HG03432 (cell line): ENCODE data around the gene FBN1.

Experiments
- ATAC-seq: cut with Tn5 transposase; IDR thresholded peaks from one replicate; pipeline ENCODE4 v1.9.1; 2021; ENCODE audit warnings: mild to moderate bottlenecking, moderate library complexity; ENCODE audit not compliant: unreplicated experiment

Gene FBN1

DNA sequence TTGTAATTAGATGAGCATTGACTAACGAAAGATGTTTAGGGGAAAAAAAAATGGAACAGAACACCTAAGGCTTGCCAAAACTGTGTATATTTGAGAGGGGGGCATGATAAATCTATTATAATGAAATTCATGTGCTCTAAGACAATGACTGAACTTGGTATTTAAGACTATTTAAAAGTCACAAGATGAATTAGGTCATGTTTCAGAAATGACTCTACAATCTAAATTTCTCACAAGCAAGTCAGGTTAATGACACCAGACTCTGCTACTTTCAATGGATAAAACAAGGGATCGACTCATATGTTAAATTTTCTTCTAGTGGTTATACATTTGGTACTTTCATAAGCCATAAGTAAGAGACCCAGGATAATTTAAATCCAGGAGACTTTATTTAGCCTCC lies 235.9 kb downstream of the FBN1 start:
- ATAC-seq = no peak

DNA sequence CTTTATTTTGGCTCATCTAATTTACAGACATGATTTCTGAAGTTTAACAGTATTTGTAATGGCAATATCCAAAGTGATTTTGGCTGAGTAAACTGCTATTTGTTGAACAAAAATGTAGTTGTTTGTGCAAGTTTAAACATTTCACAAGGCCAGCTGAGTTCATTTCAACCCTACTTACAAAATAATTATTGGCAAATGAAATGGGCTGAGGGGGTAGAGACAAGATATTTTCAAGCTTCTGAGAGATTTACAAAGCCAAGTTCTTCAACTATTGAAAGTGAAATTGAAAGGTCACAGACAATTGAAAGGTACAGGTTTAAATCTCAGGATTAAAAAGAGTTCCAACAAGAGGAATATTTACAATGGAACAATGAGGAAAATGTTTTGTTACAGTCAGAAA lies 237.2 kb downstream of the FBN1 start:
- ATAC-seq = no peak

DNA sequence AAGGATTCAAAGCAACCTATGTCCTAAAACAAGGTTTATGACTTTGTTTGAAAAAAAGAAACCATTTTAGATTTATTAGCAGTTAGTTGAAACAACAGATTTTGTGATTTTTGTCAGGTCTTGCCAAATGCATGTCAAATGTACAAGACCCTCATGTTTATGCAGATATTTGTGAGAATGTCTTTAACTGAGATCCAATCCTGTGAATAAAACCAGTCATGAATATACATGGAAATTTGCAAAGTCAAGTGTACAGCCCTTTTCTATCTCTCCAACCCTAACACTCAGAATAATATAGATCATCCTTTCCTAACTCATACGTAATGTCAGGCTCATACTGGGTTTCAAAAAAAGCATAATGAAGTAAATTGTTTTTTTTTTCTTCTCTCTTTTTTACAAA lies 237.9 kb downstream of the FBN1 start:
- ATAC-seq = no peak

DNA sequence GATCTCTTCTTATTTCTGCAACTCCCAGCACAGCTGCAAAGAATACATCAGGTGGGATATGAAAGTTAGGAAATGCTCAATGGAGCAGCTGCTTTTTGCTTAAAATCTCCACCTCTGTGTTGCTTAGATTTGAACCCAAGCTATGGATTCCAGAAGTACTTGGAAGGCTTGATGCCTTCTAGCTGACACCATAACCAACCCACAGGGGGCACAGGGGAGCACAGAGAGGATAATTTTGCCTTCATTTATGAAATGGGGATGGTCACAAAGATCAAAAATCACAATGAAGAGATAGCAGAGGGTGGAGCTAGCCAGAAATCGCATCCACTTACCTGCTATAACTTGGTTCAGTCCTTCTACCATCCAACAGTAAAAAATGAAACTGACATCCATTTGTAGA lies 238.6 kb downstream of the FBN1 start:
- ATAC-seq = no peak

DNA sequence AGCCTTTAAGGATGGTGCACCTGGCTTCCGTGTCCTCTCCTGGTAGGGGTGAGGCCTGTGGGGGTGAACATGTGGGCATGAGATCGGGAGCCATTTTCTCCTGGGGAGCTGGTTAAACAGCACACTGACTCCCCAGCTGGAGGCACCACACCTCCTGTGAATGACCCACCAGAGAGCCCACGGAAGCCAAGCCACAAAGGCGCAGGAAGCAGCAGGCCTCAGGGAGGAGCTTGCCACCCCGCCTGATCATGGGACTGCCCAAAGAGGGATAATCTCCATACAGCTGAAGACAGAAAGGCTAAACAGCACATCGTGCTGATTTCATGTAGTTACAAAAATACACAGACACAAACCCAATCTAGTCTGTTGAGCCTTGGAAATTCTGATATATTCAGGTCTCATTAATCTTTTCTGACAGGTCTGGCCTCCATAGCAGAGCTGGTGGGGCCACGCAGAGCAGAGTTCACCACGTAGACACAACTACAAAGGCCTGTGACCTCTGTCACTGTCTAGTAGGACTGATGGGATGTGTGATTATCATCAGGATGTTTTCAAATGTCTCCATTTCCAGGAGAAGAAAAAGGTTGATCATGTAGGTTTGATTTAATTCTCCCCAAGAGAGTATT lies 239.1 kb downstream of the FBN1 start:
- no peak for ATAC-seq

DNA sequence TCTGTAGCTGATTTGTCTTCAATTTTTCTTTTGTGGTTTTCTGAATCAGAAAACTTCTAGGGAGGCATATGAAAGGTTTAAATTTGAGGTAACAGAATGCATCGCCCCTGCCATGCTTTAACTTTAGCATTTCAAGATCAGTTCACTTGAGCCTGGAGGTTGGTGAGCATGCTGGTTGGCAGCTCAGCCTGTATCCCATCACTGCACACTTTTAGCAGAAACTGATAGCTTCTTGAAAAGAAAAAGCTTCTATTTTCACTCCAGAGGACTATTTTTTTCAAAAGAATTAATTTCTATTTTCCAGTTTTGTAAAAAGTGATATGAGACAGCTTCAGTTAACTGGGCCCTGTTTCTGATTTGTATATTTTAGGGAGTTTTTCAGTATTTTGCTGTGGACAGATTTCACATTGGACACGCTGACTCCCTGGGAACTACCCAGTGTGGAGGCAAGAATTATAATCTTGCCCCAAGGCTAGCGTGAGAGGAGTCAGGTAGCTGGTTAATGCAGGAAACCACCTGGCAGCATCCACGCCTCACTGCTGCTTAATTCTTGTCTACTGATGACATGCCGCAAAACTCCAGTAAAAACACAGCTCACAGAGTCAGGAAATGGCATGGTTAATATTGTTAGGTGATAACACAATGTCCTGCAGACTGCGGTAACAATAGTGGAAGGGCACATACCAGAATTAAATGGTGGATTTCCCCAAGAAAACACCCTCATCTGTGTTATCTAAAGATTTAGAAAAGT lies 242.9 kb downstream of the FBN1 start:
- ATAC-seq = peak; percentile 56

DNA sequence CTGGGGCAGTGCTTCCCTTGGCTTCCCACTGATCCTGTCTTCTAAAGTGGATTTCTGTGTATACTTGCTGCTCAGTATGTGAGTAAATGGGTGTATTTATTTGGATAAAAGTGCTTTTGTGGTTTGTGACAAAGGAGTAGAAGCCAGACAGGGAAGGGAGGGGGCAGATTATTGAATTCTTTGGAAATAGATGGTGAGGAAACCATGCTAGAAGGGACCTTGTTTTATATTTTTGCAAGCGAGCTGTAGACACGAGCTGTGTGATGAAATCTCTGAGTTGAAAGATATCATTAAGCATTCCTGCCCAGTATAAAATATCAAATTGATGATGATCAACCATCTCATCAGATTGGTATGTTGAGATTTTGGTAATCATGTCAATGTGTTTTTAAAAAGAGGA lies 245.4 kb downstream of the FBN1 start:
- ATAC-seq = no peak

DNA sequence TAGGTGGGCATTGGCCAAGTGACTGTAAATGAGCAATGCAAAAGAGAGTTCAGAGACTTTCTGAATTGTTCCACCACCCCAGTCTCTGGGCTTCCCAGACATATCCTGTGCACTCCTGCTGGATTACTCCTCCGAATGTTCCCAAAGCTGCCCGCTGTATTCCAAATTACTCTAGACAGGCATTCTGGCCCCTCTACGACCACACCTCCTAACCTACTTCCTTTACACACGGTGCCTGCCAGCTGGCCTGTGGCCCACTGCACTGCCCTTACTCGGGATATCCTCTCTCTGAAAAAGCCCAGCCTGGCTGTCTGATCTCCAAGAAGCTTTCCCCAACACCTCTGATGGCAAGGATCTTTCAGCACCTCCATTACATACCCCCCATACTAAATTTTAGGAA lies 247.7 kb downstream of the FBN1 start:
- no peak for ATAC-seq

DNA sequence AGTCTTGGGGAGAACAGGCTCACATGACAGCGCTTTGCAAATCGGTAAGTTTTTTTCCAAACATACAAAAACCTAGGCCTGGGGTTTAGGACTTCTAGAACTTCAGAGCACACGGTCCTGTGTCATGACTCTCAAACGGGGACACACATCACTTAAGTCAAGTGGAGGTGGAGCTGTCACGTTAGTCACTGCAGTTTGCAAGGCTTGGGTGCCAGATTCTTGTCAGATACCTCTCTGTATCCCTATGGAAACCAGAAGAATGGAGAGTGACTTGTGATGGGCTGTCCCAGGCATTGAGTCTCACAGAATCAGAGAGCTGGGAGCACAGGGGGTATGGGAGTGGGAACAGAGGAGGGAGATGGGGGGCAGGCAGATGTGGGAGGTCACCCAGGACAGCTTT lies 249.5 kb downstream of the FBN1 start:
- ATAC-seq = no peak

DNA sequence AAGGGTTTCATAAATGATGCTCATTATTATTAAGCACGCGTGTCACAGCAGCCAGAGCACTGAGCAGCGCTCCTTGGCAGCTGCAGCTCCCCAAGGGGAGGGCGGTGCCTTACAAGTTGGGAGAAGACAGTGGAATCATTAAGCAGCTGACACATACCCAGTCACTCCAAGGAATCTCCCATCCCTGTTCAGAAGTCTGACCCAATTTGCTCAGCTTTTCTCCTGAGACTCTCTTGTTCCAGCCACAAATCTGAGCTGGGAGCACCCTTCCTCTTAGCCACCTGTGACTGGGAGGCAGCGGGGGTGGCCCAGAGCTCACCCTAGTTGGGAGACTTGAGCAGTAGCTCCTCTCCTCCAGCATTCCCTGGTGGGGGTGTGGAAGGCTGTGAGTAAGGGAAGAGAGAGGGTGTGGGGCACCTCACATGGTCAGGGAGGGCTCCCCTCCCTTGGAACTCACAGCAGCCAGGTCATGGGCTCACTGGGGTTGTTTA lies 249.9 kb downstream of the FBN1 start:
- no peak for ATAC-seq

DNA sequence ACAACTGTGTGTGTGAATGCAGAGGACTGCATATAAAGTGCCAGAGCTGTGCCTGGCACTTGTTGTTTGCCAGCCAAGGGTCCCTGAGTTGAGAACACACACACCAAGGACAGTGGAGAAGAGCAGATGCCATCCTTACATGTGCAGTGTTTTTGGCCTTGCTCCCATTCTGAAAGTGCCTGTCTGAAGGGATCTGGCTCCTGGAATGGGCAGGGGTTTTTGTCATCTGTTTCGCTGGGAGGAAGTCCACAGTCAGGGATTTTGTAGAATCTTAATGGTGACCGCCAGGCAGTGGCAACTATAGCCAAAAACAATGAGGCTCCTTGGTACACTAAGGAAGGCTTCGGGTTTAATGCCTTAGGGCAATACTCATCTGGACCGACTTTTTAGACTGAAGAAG lies 250.5 kb downstream of the FBN1 start:
- no peak for ATAC-seq

DNA sequence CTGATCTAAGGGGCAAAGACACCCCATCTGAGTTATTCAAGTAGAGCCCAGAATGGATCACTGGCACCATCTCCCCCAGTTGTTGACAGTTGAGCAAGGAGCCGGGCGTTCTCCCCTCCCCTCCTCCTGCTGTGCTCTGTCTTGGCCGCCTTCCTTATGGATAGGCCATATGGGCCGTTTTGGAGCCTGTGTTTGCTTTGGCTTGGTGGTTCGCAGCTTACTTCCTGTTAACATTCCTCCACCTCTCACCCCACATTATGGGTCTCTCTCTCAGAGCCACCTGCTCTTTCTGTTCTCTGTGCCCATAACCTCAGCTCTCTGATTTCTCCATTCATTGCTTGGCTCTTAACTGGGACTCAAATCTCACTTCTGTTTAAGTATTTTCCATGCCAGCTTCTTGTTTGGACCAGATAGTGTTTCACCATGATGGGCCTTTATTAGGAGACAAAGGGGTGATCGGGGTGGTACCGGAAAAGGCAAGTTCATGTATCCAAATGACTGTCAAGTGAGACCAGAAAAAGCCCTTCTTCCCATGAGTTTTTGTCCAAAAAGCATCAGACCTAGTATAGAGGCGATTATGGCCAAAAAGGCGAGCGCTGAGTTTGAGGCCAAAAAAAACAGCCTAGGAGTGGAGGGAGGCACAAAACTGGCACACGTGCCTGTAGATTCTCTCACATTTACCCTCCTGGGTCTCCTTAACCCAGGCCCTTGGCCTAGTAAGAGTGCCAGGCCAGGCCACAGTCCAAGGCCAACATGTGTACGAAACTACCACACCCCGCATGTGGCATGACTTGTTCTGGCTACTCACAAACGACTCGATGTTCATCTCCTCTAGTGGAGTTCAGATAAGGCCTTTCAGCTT lies 251.6 kb downstream of the FBN1 start:
- no peak for ATAC-seq

DNA sequence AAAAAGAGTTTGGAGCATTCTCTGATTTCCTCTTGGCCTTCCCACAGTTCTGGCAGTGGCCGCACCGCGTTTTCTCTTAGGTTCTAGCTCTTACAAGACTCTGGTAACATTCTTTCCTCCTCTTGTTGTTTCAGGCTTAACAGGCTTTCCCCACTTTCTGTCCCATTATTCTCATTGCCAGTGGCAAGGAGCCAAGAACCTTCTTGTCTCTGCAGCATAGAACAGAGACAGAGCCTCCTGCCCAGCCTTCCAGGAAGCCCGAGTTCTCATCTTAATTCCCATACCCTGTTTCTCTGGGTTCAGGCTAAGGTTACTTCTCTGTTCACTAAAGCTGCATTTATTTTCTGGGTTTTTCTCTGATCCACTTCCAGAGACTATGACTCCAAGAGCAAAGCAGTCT lies 253.2 kb downstream of the FBN1 start:
- no peak for ATAC-seq

DNA sequence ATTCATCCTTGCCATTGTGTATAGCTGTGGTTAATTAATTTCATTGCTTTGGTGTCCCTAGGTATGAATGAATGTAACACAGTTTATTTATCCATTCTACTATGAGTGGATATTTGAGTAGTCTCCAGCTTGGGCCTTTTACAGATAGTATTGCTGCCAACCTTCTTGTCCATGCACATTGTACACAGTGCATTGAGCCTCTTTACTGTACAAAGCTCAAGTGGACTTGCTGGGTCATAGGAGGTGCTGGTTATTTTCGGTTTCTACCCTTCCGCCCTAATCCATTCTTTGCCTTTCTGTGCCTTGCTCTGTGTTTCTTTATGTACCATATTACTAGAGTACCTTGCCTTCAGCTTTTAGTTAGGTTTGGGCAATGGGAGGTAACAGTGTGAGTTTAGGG lies 253.6 kb downstream of the FBN1 start:
- ATAC-seq = no peak

DNA sequence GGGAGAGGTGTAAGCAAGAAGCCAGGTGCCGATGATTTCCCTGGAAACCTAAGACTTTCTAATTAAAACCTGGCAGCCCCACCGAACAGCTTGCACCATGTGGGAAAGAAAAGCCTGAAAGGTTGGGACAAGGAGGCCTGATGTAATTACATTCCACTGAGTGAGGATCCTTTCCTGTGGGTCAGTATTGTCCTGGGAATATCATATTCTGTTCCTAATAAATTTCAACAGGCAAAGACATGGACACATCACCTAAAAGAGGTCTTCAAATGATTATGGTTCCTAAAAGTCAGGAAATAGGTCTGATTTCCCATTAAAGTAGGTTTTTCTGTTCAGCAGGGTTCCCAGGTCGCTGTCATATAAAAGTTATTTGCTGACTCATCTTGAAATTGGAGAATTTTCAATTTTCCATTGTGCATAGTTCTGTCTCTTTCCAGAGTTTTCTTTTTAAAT lies 255.8 kb downstream of the FBN1 start:
- no peak for ATAC-seq

DNA sequence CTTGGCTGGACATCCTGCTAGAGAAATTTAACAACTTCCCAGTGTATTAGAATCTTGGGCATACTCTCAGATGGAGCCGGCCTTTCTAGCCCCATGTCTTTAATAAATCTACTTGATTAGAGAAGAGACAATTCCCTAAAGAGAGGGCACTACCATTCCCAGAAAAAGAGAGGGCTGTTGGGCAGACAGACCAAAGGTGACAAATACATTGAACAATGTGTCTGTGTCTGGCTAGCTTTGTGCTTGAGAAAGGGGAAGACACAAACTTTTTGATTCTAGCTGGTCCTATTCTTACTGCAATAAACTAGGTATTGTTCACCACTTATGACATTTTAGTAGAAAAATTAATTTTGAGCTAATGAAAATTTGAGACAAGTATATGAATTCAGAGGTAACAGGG lies 256.6 kb downstream of the FBN1 start:
- no peak for ATAC-seq

DNA sequence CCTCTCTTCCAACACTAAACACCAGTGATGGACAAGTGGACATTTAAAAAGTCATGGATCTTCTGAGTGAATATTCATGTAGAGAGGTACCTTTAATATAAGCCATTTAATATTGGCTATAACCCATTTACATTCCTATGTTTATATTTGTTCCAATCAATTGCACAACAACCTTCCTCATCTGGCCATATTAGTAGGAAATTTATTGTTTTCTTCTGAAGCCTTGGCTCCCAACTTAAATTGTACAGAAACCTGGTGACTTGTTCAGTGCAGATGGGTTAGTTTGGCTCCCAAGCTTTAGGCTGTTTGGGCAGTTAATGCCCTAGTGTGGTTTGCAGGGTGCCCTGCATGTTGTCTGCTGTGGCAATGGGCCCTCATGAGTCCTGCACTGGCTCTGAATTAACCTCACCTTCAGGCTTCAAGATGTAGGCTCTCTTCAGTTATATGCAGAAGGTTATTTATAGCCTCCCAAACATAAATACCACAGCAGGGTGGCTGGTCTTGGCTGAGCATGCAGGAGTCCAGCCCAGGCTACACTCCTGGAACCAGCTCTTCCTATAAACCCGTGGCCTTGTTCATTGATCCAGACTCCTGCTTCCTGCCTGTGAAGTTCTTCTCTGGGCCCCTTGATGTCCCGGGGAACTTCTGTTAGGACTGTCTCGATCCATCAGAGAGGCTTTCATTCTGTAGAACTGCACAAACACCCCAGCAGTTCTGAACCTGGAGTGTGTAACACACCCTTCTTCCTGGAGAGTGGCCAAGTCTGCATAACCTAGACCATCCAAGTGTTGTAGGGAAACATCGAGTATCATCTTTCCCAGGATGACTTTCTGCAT lies 257.3 kb downstream of the FBN1 start:
- no peak for ATAC-seq

DNA sequence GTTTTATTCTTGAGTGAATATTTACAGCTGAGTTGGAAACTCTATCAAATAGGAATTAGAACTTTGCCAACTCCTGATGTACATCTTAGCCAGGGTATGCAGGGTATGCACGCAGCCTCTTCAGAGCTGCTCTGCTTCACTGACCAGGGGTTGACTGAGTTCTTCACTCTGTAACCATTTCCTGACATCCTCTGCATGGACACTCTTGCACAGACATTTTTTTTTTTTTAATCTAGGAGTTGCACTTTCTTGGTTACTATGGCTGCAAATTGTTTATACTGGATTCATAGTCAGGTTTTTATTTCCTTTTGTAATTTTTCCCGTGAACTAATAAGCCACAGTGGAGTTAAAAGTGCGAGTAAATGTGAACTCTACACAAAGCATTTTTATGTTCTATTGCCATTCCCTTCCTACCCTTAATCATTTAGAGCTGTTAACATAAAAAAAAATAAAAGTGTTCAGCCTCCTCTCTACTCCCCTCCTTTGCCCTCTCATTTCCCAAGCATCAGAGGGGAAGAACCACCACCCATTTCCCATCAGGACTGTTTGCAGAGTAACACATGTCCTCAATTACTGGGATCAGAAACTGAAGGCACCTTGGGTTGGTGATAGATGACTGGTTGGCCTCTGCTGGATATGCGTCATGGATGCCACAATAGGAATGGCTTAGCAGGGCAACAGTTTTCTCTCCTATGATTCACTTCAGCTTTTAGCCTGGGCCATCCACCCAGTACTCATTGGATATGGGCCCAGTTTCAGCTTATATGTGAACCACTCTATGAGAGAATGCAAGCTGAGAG lies 260.3 kb downstream of the FBN1 start:
- ATAC-seq = no peak

DNA sequence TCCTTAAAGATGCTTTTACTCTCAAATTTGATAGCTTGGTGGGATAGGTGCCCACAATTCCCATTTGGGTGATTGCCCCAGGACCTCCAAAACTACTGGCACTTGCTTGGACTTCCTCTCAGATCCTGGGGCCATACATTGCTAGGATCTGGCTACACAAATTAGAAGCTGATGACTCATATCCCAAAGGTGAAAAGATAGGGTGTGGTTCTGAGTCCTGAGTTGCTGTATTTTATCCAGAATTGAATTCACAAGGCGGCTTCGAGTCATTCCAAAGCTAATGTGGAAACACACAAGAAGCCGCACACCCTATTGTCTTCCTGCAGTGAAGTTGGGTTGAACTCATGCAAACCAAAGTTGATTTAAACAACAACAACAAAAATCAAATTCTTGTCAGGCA lies 260.9 kb downstream of the FBN1 start:
- ATAC-seq = no peak

DNA sequence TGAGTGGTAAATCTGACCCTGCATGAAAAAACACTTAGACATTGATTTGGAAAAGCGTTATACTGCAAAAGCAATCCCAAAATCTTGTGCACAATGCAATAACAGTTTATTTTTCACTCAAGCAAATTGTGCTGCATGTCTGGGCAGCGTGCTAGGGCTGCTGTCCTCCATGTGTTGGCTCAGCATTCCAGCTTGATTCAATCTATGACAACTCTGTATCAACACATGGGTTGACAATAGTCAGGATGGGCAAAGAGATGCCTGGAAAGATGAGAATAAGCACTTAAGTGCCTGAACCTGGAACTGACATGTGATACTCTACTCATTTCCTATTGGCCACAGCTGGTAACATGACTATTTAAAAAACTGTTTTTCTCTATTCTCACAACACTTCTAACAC lies 262.5 kb downstream of the FBN1 start:
- ATAC-seq = no peak
